ENCODE data around the gene ACOT11.

ACOT11 gene

GRCh38 chr1:54574158-54574778 is 26.2 kb downstream of the ACOT11 start (continued):
- TF ChIP-seq ZBTB11 (tag by site-specific recombination; conservative IDR thresholded peaks at IDR 0.05; ENCODE audit: low read depth) (no peak), ZNF837 (tag by site-specific recombination; IDR thresholded peaks at IDR 0.05) (no peak)

GRCh38 chr1:54575161-54575560 is 27.1 kb downstream of the ACOT11 start:
- H3K4me3 ChIP-seq (ENCODE audit: low read depth, low read length), result no peak overlapping the region
- no peaks in the 10 kb centered on the region for H3K36me3 ChIP-seq (ENCODE audit: control insufficient read depth in 2 of 2, insufficient read depth in 1 of 2, low read length in 2 of 2)
- H3K27ac ChIP-seq (ENCODE audit: extremely low read depth, low read depth, low read length), result no peak overlapping the region
- CTCF ChIA-PET, result interaction anchor here (0.6 kb wide), 1 partner anchor 122 kb away, joined by 4 read pairs; no protein-coding TSS in a partner anchor
- H3K4me1 ChIP-seq (ENCODE audit: control insufficient read depth, insufficient read depth, low read length), result no peaks in the 10 kb centered on the region
- H3K9me3 ChIP-seq (ENCODE audit: control insufficient read depth, insufficient read depth, low read depth, low read length), result no peaks in the 10 kb centered on the region
- POLR2A ChIA-PET, result no interaction called here
- TF ChIP-seq ZNF501 (tag by site-specific recombination; IDR thresholded peaks at IDR 0.05), result no peak
- TF ChIP-seq ZNF19 (tag by site-specific recombination; IDR thresholded peaks at IDR 0.05; ENCODE audit: low read depth), result no peak
- TF ChIP-seq ZNF624 (tag by site-specific recombination; IDR thresholded peaks at IDR 0.05), result no peak
- TF ChIP-seq ZNF555 (tag by site-specific recombination; conservative IDR thresholded peaks at IDR 0.05), result no peak
- TF ChIP-seq ZNF175 (tag by site-specific recombination; IDR thresholded peaks at IDR 0.05), result no peak
- no peak for TF ChIP-seq SALL2 (tag by site-specific recombination; IDR thresholded peaks at IDR 0.05; ENCODE audit: borderline replicate concordance)
- TF ChIP-seq ZEB2 (tag by site-specific recombination; IDR thresholded peaks at IDR 0.05), result no peak
- TF ChIP-seq ZNF530 (tag by site-specific recombination; IDR thresholded peaks at IDR 0.05; ENCODE audit: low read depth), result no peak
- no peak for TF ChIP-seq ZNF280C (tag by site-specific recombination; IDR thresholded peaks at IDR 0.05)
- no peak for TF ChIP-seq ZNF660 (tag by site-specific recombination; IDR thresholded peaks at IDR 0.05)
- TF ChIP-seq ZNF518A (tag by site-specific recombination; conservative IDR thresholded peaks at IDR 0.05; ENCODE audit: low read depth), result no peak
- no peak for TF ChIP-seq KLF16 (tag by site-specific recombination; IDR thresholded peaks at IDR 0.05)
- no peak for TF ChIP-seq BCL11A (tag by site-specific recombination; IDR thresholded peaks at IDR 0.05; ENCODE audit: low read depth)
- TF ChIP-seq SP7 (tag by site-specific recombination; IDR thresholded peaks at IDR 0.05), result no peak
